T-helper 2 cell (primary cell): ENCODE results near the gene TRAF1.

Experiments
- DNase-seq, 5 experiments: peaks; one replicate each; pipeline versions ENCODE4 v3.0.0 to v3.0.0-alpha.2; 2012 to 2022

TRAF1 gene

GRCh38 chr9:120889606-120890271, 36.9 kb downstream of the TRAF1 start:
- peak in 1 of 5 experiments; percentile 65 for DNase-seq

- DNase-seq: no peak
Observed at GRCh38 chr9:120888626-120889025, 38.0 kb downstream of the TRAF1 start.

GRCh38 chr9:120886490-120886967, 40.1 kb downstream of the TRAF1 start:
- DNase-seq: no peak

GRCh38 chr9:120885958-120886357, 40.6 kb downstream of the TRAF1 start:
- DNase-seq: no peak

- no peak for DNase-seq
Observed at GRCh38 chr9:120885457-120885856, 41.1 kb downstream of the TRAF1 start.

GRCh38 chr9:120883608-120883996, 43.0 kb downstream of the TRAF1 start:
- DNase-seq: no peak

- DNase-seq: peak in 1 of 5 experiments; percentile 51
Observed at GRCh38 chr9:120882935-120883607, 43.5 kb downstream of the TRAF1 start.

GRCh38 chr9:120879446-120879845, 47.1 kb downstream of the TRAF1 start:
- DNase-seq: no peak

GRCh38 chr9:120878188-120879130, 48.1 kb downstream of the TRAF1 start:
- DNase-seq: peak in 1 of 5 experiments; percentile 71

GRCh38 chr9:120877276-120878034, 49.1 kb downstream of the TRAF1 start:
- DNase-seq: peak; percentile 46 to 80 (median 51)

GRCh38 chr9:120876842-120877240, 49.8 kb downstream of the TRAF1 start, which contains the start of gene PHF19:
Gene PHF19 (minus strand): TSS chr9:120877188. CDS start chr9:120874741, 2,447 bp downstream.
- DNase-seq: peak in 2 of 5 experiments; percentile 27 to 61

- peak; percentile 61 to 94 (median 74) for DNase-seq
Observed at GRCh38 chr9:120875954-120876841, 50.4 kb downstream of the TRAF1 start.

GRCh38 chr9:120875643-120875953, 51.0 kb downstream of the TRAF1 start:
- DNase-seq: peak in 1 of 5 experiments; percentile 35

- DNase-seq: no peak
Observed at GRCh38 chr9:120875195-120875565, 51.4 kb downstream of the TRAF1 start.

- no peak for DNase-seq
Observed at GRCh38 chr9:120874226-120875194, 52.1 kb downstream of the TRAF1 start.

GRCh38 chr9:120873512-120873911, 53.1 kb downstream of the TRAF1 start:
- DNase-seq: peak in 1 of 5 experiments; percentile 38

GRCh38 chr9:120872791-120873502, 53.6 kb downstream of the TRAF1 start:
- peak in 1 of 5 experiments; percentile 62 for DNase-seq

- DNase-seq: no peak
Observed at GRCh38 chr9:120870206-120870605, 56.4 kb downstream of the TRAF1 start.

GRCh38 chr9:120869726-120870125, 56.9 kb downstream of the TRAF1 start:
- DNase-seq: no peak
